Ascending aorta (tissue), 2 donors: ENCODE data around the gene DNAJC17. TPM values are rescaled to one million over a fixed set of nuclear protein-coding genes. Genes with fewer than 3 reads are reported as not detected.

Experiments used
- DNase-seq, 2 donors: peaks; one replicate each; pipeline ENCODE4 v3.0.0-alpha.2; 2019; ENCODE audit warnings: low spot score in 2 of 2
- H3K27ac ChIP-seq, 2 donors: fragments of 200-600 bp; sonication (generic); one replicate each; pipeline ENCODE4 v1.5.1; 2016 to 2017; ENCODE audit warnings: mild to moderate bottlenecking in 1 of 2
- H3K27me3 ChIP-seq: fragments of 200-600 bp; sonication (generic); one replicate; pipeline ENCODE4 v1.5.1; 2017
- H3K36me3 ChIP-seq, 2 donors: fragments of 200-600 bp; sonication (generic); one replicate each; pipeline ENCODE4 v1.5.1; 2016
- H3K4me1 ChIP-seq, 2 donors: fragments of 200-600 bp; sonication (generic); one replicate each; pipeline ENCODE4 v1.5.1; 2016 to 2017; ENCODE audit warnings: mild to moderate bottlenecking in 1 of 2
- H3K4me3 ChIP-seq, 2 donors: fragments of 200-600 bp; sonication (generic); one replicate each; pipeline ENCODE4 v1.5.1; 2016 to 2017; ENCODE audit warnings: mild to moderate bottlenecking in 1 of 2
- H3K9me3 ChIP-seq, 2 donors: fragments of 200-600 bp; sonication (generic); one replicate each; pipeline ENCODE4 v1.5.1; 2016
- CTCF ChIP-seq, 3 experiments: fragments of 200-600 bp in 2 of 3; fragments of 450-650 bp in 1 of 3; sonication (generic) in 2 of 3; IDR thresholded peaks; one replicate each; pipeline ENCODE4 v1.5.1; 2016 to 2019; ENCODE audit warnings: antibody characterized with exemption in 3 of 3, mild to moderate bottlenecking in 1 of 3, moderate library complexity in 1 of 3
- intact Hi-C: fragments of 100-400 bp; cut with DNase I; formaldehyde crosslinking; loops from one replicate; pipeline ENCODE4 v1.15.1; 2023
- total RNA-seq: library from RNA; depleted of rRNA; stranded (reverse); fragments of >200 nt; gene quantifications from one replicate; pipeline ENCODE4 v1.1.0, GENCODE V29; 2016

DNAJC17 gene
- total RNA-seq, 1 donor from 2014 or later = 26.2 TPM

- Histone ChIP-seq H3K36me3 (no peaks in the 10 kb centered on the region), H3K27me3 (no peaks in the 10 kb centered on the region), H3K4me3 (no peak overlapping the region), H3K9me3 (no peaks in the 10 kb centered on the region), H3K4me1 (no peaks in the 10 kb centered on the region), H3K27ac (no peak overlapping the region)
- intact Hi-C loops = no loop called here
- TF ChIP-seq CTCF (IDR thresholded peaks at IDR 0.05) = no peak
- no peak for DNase-seq
These were observed 45.3 kb upstream of the DNAJC17 start for GRCh38 chr15:40852529-40852928.

- TF ChIP-seq CTCF (IDR thresholded peaks at IDR 0.05) = no peak
- no peak overlapping the region for H3K4me3 ChIP-seq
- H3K4me1 ChIP-seq = no peaks in the 10 kb centered on the region
- intact Hi-C loops = no loop called here
- no peak overlapping the region for H3K27ac ChIP-seq
- H3K27me3 ChIP-seq = no peaks in the 10 kb centered on the region
- no peaks in the 10 kb centered on the region for H3K9me3 ChIP-seq
- no peaks in the 10 kb centered on the region for H3K36me3 ChIP-seq
- no peak for DNase-seq
These were observed 43.4 kb upstream of the DNAJC17 start for GRCh38 chr15:40850576-40851112.

- DNase-seq = peak in 1 of 2 donors; percentile 72
- Histone ChIP-seq H3K27ac (peak overlapping the region in 1 of 2 donors; percentile 30), H3K27me3 (no peaks in the 10 kb centered on the region), H3K9me3 (no peaks in the 10 kb centered on the region), H3K4me3 (no peak overlapping the region), H3K4me1 (peaks cover 9 to 11% of the 10 kb centered on the region in 2 donors), H3K36me3 (no peaks in the 10 kb centered on the region)
- intact Hi-C loops = no loop called here
- no peak for TF ChIP-seq CTCF (IDR thresholded peaks at IDR 0.05)
These were observed 40.1 kb upstream of the DNAJC17 start for GRCh38 chr15:40847223-40847961.

GRCh38 chr15:40846841-40847222, 39.6 kb upstream of the DNAJC17 start:
- H3K9me3 ChIP-seq = no peaks in the 10 kb centered on the region
- no peaks in the 10 kb centered on the region for H3K27me3 ChIP-seq
- DNase-seq = no peak
- no peak overlapping the region for H3K4me3 ChIP-seq
- intact Hi-C loops = no loop called here
- no peaks in the 10 kb centered on the region for H3K36me3 ChIP-seq
- H3K27ac ChIP-seq = peak overlapping the region in 1 of 2 donors; percentile 30
- no peak for TF ChIP-seq CTCF (IDR thresholded peaks at IDR 0.05)
- H3K4me1 ChIP-seq = peaks cover 9 to 11% of the 10 kb centered on the region in 2 donors

- Histone ChIP-seq H3K4me1 (peaks cover 9 to 11% of the 10 kb centered on the region in 2 donors), H3K4me3 (no peak overlapping the region), H3K27me3 (no peaks in the 10 kb centered on the region), H3K27ac (no peak overlapping the region), H3K36me3 (no peaks in the 10 kb centered on the region), H3K9me3 (no peaks in the 10 kb centered on the region)
- no peak for DNase-seq
- intact Hi-C loops = no loop called here
- TF ChIP-seq CTCF (IDR thresholded peaks at IDR 0.05) = no peak
These were observed 38.4 kb upstream of the DNAJC17 start for GRCh38 chr15:40845511-40846284.
